ENCODE measurements around the gene NGEF. TPM values are rescaled to one million over a fixed set of nuclear protein-coding genes. Genes with fewer than 3 reads are reported as not detected.
A peak's percentile ranks its signal among the peaks of the same experiment; 100 is the strongest.

NGEF gene
- total RNA-seq, 2 experiments from 2014 or later = 0.63 TPM; not detected in 1

DNA sequence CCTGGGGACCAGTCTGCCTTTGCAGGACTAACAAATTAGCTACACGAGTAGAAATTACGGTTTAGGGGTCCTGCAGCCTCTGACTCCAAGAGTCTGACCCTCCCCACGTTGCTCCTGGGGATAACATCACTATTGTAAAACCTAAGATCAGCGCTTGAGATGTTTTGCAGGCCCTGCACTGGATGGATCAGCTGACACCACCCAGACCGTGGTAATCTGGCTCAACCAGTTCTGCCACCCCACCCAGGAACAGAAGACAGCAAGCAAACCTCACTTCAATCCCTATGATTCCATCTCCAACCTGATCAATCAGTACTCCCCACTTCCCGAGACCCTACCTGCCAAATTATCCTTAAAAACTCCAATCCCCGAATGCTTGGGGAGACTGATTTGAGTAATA, 31.7 kb downstream of the NGEF start:
- H3K4me1 Mint-ChIP-seq (ENCODE audit: low read depth) = no peaks in the 10 kb centered on the region
- H3K27me3 Mint-ChIP-seq = peaks cover 2% of the 10 kb centered on the region
- H3K27ac Mint-ChIP-seq = no peak overlapping the region
- ATAC-seq (no peak), DNase-seq (no peak)
- ChIA-PET POLR2A (interaction anchor here (1.2 kb wide), 1 partner anchor 44 kb away, joined by 3 read pairs; no protein-coding TSS in a partner anchor), CTCF (interaction anchor here (1.9 kb wide), 1 partner anchor 270 kb away, joined by 4 read pairs; the partner anchor contains the start of gene ATG16L1)
- intact Hi-C loops (cut with micrococcal nuclease) = no loop called here
- H3K9me3 Mint-ChIP-seq = peaks cover 4% of the 10 kb centered on the region
- no peaks in the 10 kb centered on the region for H3K36me3 Mint-ChIP-seq (ENCODE audit: low read depth)
- TF ChIP-seq, protein P1, sequence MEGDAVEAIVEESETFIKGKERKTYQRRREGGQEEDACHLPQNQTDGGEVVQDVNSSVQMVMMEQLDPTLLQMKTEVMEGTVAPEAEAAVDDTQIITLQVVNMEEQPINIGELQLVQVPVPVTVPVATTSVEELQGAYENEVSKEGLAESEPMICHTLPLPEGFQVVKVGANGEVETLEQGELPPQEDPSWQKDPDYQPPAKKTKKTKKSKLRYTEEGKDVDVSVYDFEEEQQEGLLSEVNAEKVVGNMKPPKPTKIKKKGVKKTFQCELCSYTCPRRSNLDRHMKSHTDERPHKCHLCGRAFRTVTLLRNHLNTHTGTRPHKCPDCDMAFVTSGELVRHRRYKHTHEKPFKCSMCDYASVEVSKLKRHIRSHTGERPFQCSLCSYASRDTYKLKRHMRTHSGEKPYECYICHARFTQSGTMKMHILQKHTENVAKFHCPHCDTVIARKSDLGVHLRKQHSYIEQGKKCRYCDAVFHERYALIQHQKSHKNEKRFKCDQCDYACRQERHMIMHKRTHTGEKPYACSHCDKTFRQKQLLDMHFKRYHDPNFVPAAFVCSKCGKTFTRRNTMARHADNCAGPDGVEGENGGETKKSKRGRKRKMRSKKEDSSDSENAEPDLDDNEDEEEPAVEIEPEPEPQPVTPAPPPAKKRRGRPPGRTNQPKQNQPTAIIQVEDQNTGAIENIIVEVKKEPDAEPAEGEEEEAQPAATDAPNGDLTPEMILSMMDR (IDR thresholded peaks at IDR 0.05) = no peak
- no peak overlapping the region for H3K4me3 Mint-ChIP-seq

DNA sequence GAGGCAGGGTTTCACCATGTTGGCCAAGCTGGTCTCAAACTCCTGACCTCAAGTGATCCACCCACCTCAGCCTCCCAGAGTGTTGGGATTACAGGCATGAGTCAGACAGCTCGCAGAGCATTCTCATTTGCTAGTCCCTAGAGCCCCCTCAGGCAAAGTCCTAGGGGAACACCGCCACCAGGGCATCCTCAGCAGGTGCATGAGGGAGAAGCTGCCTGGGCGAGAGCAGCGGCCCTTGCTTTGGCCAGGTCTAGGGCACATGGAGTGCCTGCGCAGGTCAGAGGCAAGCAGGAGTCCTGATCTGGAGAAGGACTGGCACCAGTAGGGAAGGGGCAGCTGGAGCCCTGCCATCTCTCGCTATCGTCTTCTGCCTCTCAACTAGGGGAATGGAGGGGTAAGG, 32.4 kb downstream of the NGEF start:
- DNase-seq (no peak), ATAC-seq (no peak)
- no peak overlapping the region for H3K4me3 Mint-ChIP-seq
- no peaks in the 10 kb centered on the region for H3K9me3 Mint-ChIP-seq
- TF ChIP-seq, protein P1 (IDR thresholded peaks at IDR 0.05) = no peak
- H3K36me3 Mint-ChIP-seq (ENCODE audit: low read depth) = no peaks in the 10 kb centered on the region
- no peak overlapping the region for H3K27ac Mint-ChIP-seq
- H3K27me3 Mint-ChIP-seq = peaks cover 2% of the 10 kb centered on the region
- intact Hi-C loops (cut with micrococcal nuclease) = no loop called here
- ChIA-PET CTCF (interaction anchor here (1.9 kb wide), 1 partner anchor 270 kb away, joined by 4 read pairs; the partner anchor contains the start of gene ATG16L1), POLR2A (interaction anchor here (1.2 kb wide), 1 partner anchor 43 kb away, joined by 3 read pairs; no protein-coding TSS in a partner anchor)
- no peaks in the 10 kb centered on the region for H3K4me1 Mint-ChIP-seq (ENCODE audit: low read depth)

DNA sequence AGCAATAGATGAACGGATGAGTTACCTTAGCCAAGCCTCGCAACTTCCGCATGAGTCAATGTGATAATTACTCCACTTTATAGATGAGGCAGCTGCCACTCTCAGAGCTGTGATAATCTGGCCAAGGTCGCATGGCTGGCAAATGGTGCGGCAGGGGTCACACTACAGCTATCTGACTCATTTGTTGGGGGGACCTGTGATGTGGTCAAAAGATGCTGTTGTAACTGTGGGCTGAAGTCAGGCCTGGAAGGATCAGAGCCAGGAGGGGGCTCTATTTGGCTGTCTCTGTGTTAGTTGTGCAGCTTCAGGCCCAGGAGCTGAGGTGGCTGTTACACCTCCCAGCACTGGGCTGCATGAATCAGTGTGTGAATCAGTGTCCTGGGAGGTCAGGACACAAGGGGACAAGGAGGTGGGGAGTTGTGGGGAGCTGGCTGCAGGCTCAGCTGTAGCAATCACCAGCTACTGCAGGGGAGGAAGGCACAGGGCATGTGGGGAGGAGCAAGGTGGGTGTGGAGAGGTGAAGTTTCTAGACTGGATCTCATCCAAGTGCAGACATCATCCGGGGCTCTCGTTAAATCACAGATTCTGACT, 33.1 kb downstream of the NGEF start:
- Mint-ChIP-seq H3K9me3 (no peaks in the 10 kb centered on the region), H3K4me1 (ENCODE audit: low read depth) (no peaks in the 10 kb centered on the region), H3K27me3 (peaks cover under 1% of the 10 kb centered on the region), H3K36me3 (ENCODE audit: low read depth) (no peaks in the 10 kb centered on the region), H3K27ac (no peak overlapping the region), H3K4me3 (no peak overlapping the region)
- CTCF ChIA-PET = interaction anchor here (0.7 to 1.9 kb wide), 2 partner anchors 74 to 271 kb away, joined by 4 read pairs; partner anchors contain the start of gene ATG16L1
- TF ChIP-seq, protein P1 (IDR thresholded peaks at IDR 0.05) = no peak
- POLR2A ChIA-PET = no interaction called here
- ATAC-seq (peak; percentile 34), DNase-seq (peak; percentile 5)
- intact Hi-C loops (cut with micrococcal nuclease) = no loop called here

DNA sequence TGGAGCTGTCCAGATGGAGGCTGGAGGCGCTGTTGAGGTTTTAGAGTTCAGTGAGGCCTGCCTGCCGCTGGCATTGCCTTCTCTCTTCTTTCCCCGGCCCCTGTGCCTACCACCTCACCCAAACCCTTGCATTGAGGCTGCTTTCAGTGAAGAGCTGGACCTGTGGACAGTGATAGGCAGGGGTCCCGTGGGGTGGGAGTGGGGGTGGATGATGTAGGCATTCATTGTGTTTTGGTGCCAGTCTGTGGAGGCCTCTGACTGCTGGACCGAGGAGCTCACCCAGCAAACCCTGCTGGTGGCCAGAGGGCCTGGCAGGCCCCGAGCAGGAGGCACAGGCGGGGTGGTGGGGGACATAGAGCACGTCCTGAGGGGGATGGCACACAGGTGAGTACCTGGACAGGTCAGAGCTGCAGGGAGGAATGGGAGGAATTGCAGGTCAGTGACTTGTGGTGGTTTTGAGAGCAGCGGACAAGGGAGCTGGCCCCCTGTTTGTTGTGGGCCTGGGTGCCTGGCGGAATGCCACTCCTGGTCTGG, 35.6 kb downstream of the NGEF start:
- CTCF ChIA-PET = interaction anchor here (1.0 to 1.4 kb wide), 2 partner anchors 12 to 76 kb away, joined by 3 to 4 read pairs; no protein-coding TSS in a partner anchor
- Mint-ChIP-seq H3K4me3 (no peak overlapping the region), H3K4me1 (ENCODE audit: low read depth) (no peaks in the 10 kb centered on the region), H3K27ac (no peak overlapping the region), H3K9me3 (no peaks in the 10 kb centered on the region), H3K27me3 (no peaks in the 10 kb centered on the region), H3K36me3 (ENCODE audit: low read depth) (no peaks in the 10 kb centered on the region)
- DNase-seq (no peak), ATAC-seq (no peak)
- POLR2A ChIA-PET = interaction anchor here (0.5 kb wide), 1 partner anchor 68 kb away, joined by 3 read pairs; no protein-coding TSS in a partner anchor
- TF ChIP-seq, protein P1 (IDR thresholded peaks at IDR 0.05) = no peak
- intact Hi-C loops (cut with micrococcal nuclease) = no loop called here
